Astrocyte (in vitro differentiated cells and primary cell): ENCODE data around the gene TJAP1. TPM values are rescaled to one million over a fixed set of nuclear protein-coding genes. Genes with fewer than 3 reads are reported as not detected.

ENCODE experiments used
- DNase-seq: peaks from one replicate; pipeline ENCODE4 v3.0.0-alpha.2; 2010; ENCODE audit warnings: low read depth
- FAIRE-seq: peaks from 2 replicates; lab custom pipeline; 2011; peaks lifted over from hg19 to GRCh38; lab: Jason Lieb, UNC
- H2AFZ ChIP-seq: 2 replicates; pipeline ENCODE4 v1.6.0; 2012; ENCODE audit warnings: low read depth, low read length, inconsistent platforms
- H3K27ac ChIP-seq: 2 replicates; pipeline ENCODE4 v1.5.1; 2011; ENCODE audit warnings: low read depth, low read length, inconsistent platforms
- H3K27me3 ChIP-seq: 2 replicates; pipeline ENCODE4 v1.6.0; 2011; ENCODE audit warnings: low read length, inconsistent platforms; ENCODE audit not compliant: insufficient read depth
- H3K36me3 ChIP-seq: 2 replicates; pipeline ENCODE4 v1.5.1; 2011; ENCODE audit warnings: low read length, inconsistent platforms; ENCODE audit not compliant: insufficient read depth
- H3K4me1 ChIP-seq: 2 replicates; pipeline ENCODE4 v1.5.1; 2011; ENCODE audit warnings: low read length, inconsistent platforms; ENCODE audit not compliant: insufficient read depth
- H3K4me2 ChIP-seq: 2 replicates; pipeline ENCODE4 v1.6.0; 2012; ENCODE audit warnings: low read length, inconsistent platforms
- H3K4me3 ChIP-seq: 2 replicates; pipeline ENCODE4 v1.5.1; 2011; ENCODE audit warnings: low read depth, mild to moderate bottlenecking, low read length, inconsistent platforms; ENCODE audit not compliant: insufficient read depth
- H3K79me2 ChIP-seq: 2 replicates; pipeline ENCODE4 v1.6.0; 2012; ENCODE audit warnings: mild to moderate bottlenecking, low read length, inconsistent platforms; ENCODE audit not compliant: insufficient read depth
- H3K9ac ChIP-seq: 2 replicates; pipeline ENCODE4 v1.6.0; 2012; ENCODE audit warnings: mild to moderate bottlenecking, low read length, inconsistent platforms
- H3K9me3 ChIP-seq: 2 replicates; pipeline ENCODE4 v1.5.1; 2012; ENCODE audit warnings: low read depth, mild to moderate bottlenecking, low read length, inconsistent platforms; ENCODE audit not compliant: insufficient read depth
- H4K20me1 ChIP-seq: 2 replicates; pipeline ENCODE4 v1.6.0; 2012; ENCODE audit warnings: low read length, inconsistent platforms; ENCODE audit not compliant: insufficient read depth
- H3K27ac Mint-ChIP-seq: one replicate; pipeline ENCODE4 v1.8.0; 2021; ENCODE audit warnings: mild to moderate bottlenecking, mixed read lengths; ENCODE audit not compliant: unreplicated experiment
- H3K27me3 Mint-ChIP-seq: one replicate; pipeline ENCODE4 v1.8.0; 2021; ENCODE audit warnings: low read depth, mixed read lengths; ENCODE audit not compliant: unreplicated experiment
- H3K36me3 Mint-ChIP-seq: one replicate; pipeline ENCODE4 v1.8.0; 2021; ENCODE audit warnings: low read depth, mixed read lengths; ENCODE audit not compliant: unreplicated experiment
- H3K4me1 Mint-ChIP-seq: one replicate; pipeline ENCODE4 v1.8.0; 2021; ENCODE audit warnings: low read depth, mixed read lengths; ENCODE audit not compliant: unreplicated experiment
- H3K4me3 Mint-ChIP-seq: one replicate; pipeline ENCODE4 v1.8.0; 2021; ENCODE audit warnings: mild to moderate bottlenecking, moderate library complexity, mixed read lengths; ENCODE audit not compliant: unreplicated experiment
- H3K9me3 Mint-ChIP-seq: one replicate; pipeline ENCODE4 v1.8.0; 2021; ENCODE audit warnings: mild to moderate bottlenecking, mixed read lengths; ENCODE audit not compliant: unreplicated experiment
- CTCF ChIP-seq: IDR thresholded peaks from 2 replicates; pipeline ENCODE4 v1.5.1; 2011; ENCODE audit warnings: low read depth, mild to moderate bottlenecking, inconsistent platforms, low read length, moderate library complexity; ENCODE audit not compliant: insufficient read depth
- EZH2 ChIP-seq: IDR thresholded peaks from 2 replicates; pipeline ENCODE4 v1.6.1; 2012; ENCODE audit warnings: mild to moderate bottlenecking, low read length, inconsistent platforms; ENCODE audit not compliant: insufficient read depth
- total RNA-seq: library from RNA; stranded (reverse); gene quantifications from 2 replicates; pipeline ENCODE4 v1.2.1, GENCODE V29; 2021

Gene TJAP1
- total RNA-seq, 1 donor from 2014 or later = 26.6 TPM

- Histone ChIP-seq H3K4me1 (peaks cover 14% of the 10 kb centered on the region), H3K4me2 (peak overlapping the region; percentile 12), H3K9me3 (no peaks in the 10 kb centered on the region), H3K79me2 (no peaks in the 10 kb centered on the region), H4K20me1 (peaks cover 14% of the 10 kb centered on the region), H3K4me3 (no peak overlapping the region), H2AFZ (no peak overlapping the region), H3K36me3 (no peaks in the 10 kb centered on the region), H3K27ac (no peak overlapping the region), H3K9ac (no peak overlapping the region), H3K27me3 (no peaks in the 10 kb centered on the region)
- Mint-ChIP-seq H3K4me1 (peaks cover 16% of the 10 kb centered on the region), H3K36me3 (peaks cover 29% of the 10 kb centered on the region), H3K4me3 (no peak overlapping the region), H3K27ac (no peak overlapping the region), H3K27me3 (no peaks in the 10 kb centered on the region), H3K9me3 (no peaks in the 10 kb centered on the region)
- FAIRE-seq (no peak), DNase-seq (no peak)
- no peak for TF ChIP-seq CTCF
Observed at GRCh38 chr6:43435682-43436437, 41.5 kb upstream of the TJAP1 start.

- no peaks in the 10 kb centered on the region for H3K9me3 Mint-ChIP-seq
- FAIRE-seq = peak; percentile 50
- H2AFZ ChIP-seq = no peak overlapping the region
Observed at GRCh38 chr6:43436577-43437282, 40.6 kb upstream of the TJAP1 start.

More at GRCh38 chr6:43436577-43437282, 40.6 kb upstream of the TJAP1 start:
- Histone ChIP-seq H4K20me1 (peaks cover 14% of the 10 kb centered on the region), H3K9me3 (no peaks in the 10 kb centered on the region), H3K4me3 (no peak overlapping the region), H3K27me3 (no peaks in the 10 kb centered on the region), H3K9ac (no peak overlapping the region), H3K27ac (no peak overlapping the region), H3K79me2 (no peaks in the 10 kb centered on the region), H3K4me2 (peak overlapping the region; percentile 12), H3K36me3 (peaks cover 3% of the 10 kb centered on the region), H3K4me1 (peaks cover 14% of the 10 kb centered on the region)
- Mint-ChIP-seq H3K4me3 (no peak overlapping the region), H3K27me3 (no peaks in the 10 kb centered on the region), H3K27ac (peak overlapping the region; percentile 5), H3K4me1 (peaks cover 16% of the 10 kb centered on the region), H3K36me3 (peaks cover 28% of the 10 kb centered on the region)
- TF ChIP-seq EZH2 (no peak), CTCF (no peak)
- DNase-seq = peak; percentile 64
